Gastroesophageal sphincter (tissue), 3 donors: ENCODE results near the gene NMNAT1.

Source experiments
- CTCF ChIP-seq, 4 experiments: fragments of 200-600 bp in 2 of 4; fragments of 450-650 bp in 2 of 4; sonication (generic) in 1 of 4; IDR thresholded peaks; one replicate each; pipeline ENCODE4 v1.5.1; 2017 to 2019; ENCODE audit warnings: antibody characterized with exemption in 4 of 4, mild to moderate bottlenecking in 2 of 4, moderate library complexity in 2 of 4
- EP300 ChIP-seq: sonication (generic); formaldehyde crosslinking; IDR thresholded peaks from one replicate; pipeline ENCODE4 v1.6.1; 2017; ENCODE audit warnings: antibody characterized with exemption, mild to moderate bottlenecking
- POLR2A ChIP-seq, 2 donors: fragments of 450-650 bp; IDR thresholded peaks; one replicate each; pipeline ENCODE4 v1.6.1; 2017; ENCODE audit warnings: antibody characterized with exemption in 2 of 2, mild to moderate bottlenecking in 2 of 2, moderate library complexity in 1 of 2
- POLR2AphosphoS5 ChIP-seq: sonication (generic); formaldehyde crosslinking; IDR thresholded peaks from one replicate; pipeline ENCODE4 v1.6.1; 2017; ENCODE audit warnings: antibody characterized with exemption

- TF ChIP-seq CTCF (IDR thresholded peaks at IDR 0.05) = no peak
- no peak for TF ChIP-seq POLR2AphosphoS5
- TF ChIP-seq EP300 = no peak
- no peak for TF ChIP-seq POLR2A (IDR thresholded peaks at IDR 0.05)
Measured at GRCh38 chr1:9906466-9906865, 36.8 kb upstream of the NMNAT1 start.
